Measurements from ENCODE around the gene MAN2A2.

DNA sequence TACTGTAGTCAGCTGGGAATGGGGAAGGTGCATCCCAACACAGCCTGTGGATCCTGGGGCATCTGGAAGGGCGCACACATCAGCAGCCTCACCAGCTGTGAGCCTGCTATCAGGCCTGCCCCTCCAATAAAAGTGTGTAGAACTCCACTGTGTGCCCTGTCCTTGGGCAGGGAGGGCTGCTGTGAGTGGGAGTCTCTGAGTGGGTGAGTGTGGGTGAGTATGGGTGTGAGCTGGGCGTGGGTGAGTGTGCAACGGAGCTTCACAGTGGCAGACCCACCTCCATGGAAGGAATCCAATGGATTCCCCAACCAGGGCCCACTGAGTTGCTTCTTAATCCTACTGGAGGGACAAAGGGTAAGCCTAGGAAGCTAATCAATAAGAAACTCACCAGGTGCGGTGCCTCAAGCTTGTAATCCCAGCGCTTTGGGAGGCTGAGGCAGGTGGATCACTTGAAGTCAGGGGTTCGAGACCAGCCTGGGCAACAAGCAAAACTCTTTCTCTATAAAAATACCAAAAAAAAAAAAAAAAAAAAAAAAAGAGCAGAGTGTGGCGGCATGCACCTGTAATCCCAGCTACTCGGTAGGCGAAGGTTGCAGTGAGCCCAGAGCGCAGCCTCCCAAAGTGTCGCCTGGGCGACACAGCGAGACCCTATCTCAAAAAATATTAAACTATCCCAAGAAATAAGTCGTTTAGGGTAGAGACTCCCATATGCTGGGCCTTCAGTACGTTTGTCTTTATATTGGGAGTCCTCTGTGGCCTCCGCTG lies 51.0 kb downstream of the MAN2A2 start:
- TF ChIP-seq, protein P1, sequence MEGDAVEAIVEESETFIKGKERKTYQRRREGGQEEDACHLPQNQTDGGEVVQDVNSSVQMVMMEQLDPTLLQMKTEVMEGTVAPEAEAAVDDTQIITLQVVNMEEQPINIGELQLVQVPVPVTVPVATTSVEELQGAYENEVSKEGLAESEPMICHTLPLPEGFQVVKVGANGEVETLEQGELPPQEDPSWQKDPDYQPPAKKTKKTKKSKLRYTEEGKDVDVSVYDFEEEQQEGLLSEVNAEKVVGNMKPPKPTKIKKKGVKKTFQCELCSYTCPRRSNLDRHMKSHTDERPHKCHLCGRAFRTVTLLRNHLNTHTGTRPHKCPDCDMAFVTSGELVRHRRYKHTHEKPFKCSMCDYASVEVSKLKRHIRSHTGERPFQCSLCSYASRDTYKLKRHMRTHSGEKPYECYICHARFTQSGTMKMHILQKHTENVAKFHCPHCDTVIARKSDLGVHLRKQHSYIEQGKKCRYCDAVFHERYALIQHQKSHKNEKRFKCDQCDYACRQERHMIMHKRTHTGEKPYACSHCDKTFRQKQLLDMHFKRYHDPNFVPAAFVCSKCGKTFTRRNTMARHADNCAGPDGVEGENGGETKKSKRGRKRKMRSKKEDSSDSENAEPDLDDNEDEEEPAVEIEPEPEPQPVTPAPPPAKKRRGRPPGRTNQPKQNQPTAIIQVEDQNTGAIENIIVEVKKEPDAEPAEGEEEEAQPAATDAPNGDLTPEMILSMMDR (IDR thresholded peaks at IDR 0.05), result no peak
- TF ChIP-seq POLR2A (IDR thresholded peaks at IDR 0.05) (no peak), POLR2AphosphoS5 (IDR thresholded peaks at IDR 0.05) (no peak)
